Breast epithelium (tissue), 4 donors: ENCODE results near the gene FTO. TPM values are rescaled to one million over a fixed set of nuclear protein-coding genes. Genes with fewer than 3 reads are reported as not detected.
A peak's percentile ranks its signal among the peaks of the same experiment; 100 is the strongest.

Source experiments
- DNase-seq, 2 donors: peaks; one replicate each; pipeline ENCODE4 v3.0.0-alpha.2; 2019; ENCODE audit warnings: low spot score in 2 of 2
- H3K27ac ChIP-seq, 2 donors: fragments of 200-600 bp; sonication (generic) in 1 of 2; one replicate each; pipeline ENCODE4 v1.5.1; 2016 to 2019; ENCODE audit warnings: mild to moderate bottlenecking in 1 of 2
- H3K27me3 ChIP-seq, 2 donors: fragments of 200-600 bp; sonication (generic) in 1 of 2; one replicate each; pipeline versions ENCODE4 v1.5.1 to v1.6.0; 2017 to 2019; ENCODE audit warnings: control low read depth in 1 of 2, mild to moderate bottlenecking in 1 of 2
- H3K36me3 ChIP-seq: fragments of 200-600 bp; one replicate; pipeline ENCODE4 v1.5.1; 2019
- H3K4me1 ChIP-seq, 2 donors: fragments of 200-600 bp; sonication (generic); one replicate each; pipeline ENCODE4 v1.5.1; 2016 to 2019; ENCODE audit warnings: control low read depth in 1 of 2
- H3K4me3 ChIP-seq, 3 donors: fragments of 200-600 bp; sonication (generic); 1 replicate in 2 of 3; 2 replicates in 1 of 3; pipeline ENCODE4 v1.5.1; 2016 to 2019; ENCODE audit warnings: mild to moderate bottlenecking in 3 of 3, moderate library complexity in 2 of 3
- H3K9me3 ChIP-seq, 2 donors: fragments of 200-600 bp; sonication (generic) in 1 of 2; one replicate each; pipeline ENCODE4 v1.5.1; 2016 to 2019; ENCODE audit warnings: control low read depth in 1 of 2
- POLR2A ChIP-seq: fragments of 450-650 bp; IDR thresholded peaks from one replicate; pipeline ENCODE4 v1.6.1; 2016; ENCODE audit warnings: antibody characterized with exemption, mild to moderate bottlenecking, moderate library complexity
- POLR2AphosphoS5 ChIP-seq, 3 donors: sonication (generic); formaldehyde crosslinking; IDR thresholded peaks; one replicate each; pipeline ENCODE4 v1.6.1; 2017; ENCODE audit warnings: antibody characterized with exemption in 3 of 3
- intact Hi-C: fragments of 100-400 bp; cut with DNase I; formaldehyde crosslinking; loops from one replicate; pipeline ENCODE4 v1.15.1; 2023; ENCODE audit warnings: low total_unique reads
- total RNA-seq, 3 donors: library from RNA; depleted of rRNA; stranded (reverse); fragments of >200 nt; gene quantifications; one replicate each; pipeline ENCODE4 v1.1.0, GENCODE V29; 2016
- TF ChIP-seq, protein P1 (sequence below), 3 donors: fragments of 450-650 bp; IDR thresholded peaks; one replicate each; pipeline ENCODE4 v1.5.1; 2016 to 2017; ENCODE audit warnings: antibody characterized with exemption in 3 of 3, mild to moderate bottlenecking in 3 of 3, moderate library complexity in 3 of 3

Gene FTO
- total RNA-seq, 3 donors from 2014 or later: 109 to 193 (median 174) TPM

- Histone ChIP-seq H3K4me1 (peaks cover 0 to 9% of the 10 kb centered on the region in 2 donors), H3K27ac (peak overlapping the region in 1 of 2 donors; percentile 8), H3K9me3 (no peaks in the 10 kb centered on the region), H3K36me3 (no peaks in the 10 kb centered on the region), H3K4me3 (no peak overlapping the region), H3K27me3 (no peaks in the 10 kb centered on the region)
- no peak for DNase-seq
- TF ChIP-seq POLR2AphosphoS5 (IDR thresholded peaks at IDR 0.05) (no peak), POLR2A (no peak)
- TF ChIP-seq, protein P1, sequence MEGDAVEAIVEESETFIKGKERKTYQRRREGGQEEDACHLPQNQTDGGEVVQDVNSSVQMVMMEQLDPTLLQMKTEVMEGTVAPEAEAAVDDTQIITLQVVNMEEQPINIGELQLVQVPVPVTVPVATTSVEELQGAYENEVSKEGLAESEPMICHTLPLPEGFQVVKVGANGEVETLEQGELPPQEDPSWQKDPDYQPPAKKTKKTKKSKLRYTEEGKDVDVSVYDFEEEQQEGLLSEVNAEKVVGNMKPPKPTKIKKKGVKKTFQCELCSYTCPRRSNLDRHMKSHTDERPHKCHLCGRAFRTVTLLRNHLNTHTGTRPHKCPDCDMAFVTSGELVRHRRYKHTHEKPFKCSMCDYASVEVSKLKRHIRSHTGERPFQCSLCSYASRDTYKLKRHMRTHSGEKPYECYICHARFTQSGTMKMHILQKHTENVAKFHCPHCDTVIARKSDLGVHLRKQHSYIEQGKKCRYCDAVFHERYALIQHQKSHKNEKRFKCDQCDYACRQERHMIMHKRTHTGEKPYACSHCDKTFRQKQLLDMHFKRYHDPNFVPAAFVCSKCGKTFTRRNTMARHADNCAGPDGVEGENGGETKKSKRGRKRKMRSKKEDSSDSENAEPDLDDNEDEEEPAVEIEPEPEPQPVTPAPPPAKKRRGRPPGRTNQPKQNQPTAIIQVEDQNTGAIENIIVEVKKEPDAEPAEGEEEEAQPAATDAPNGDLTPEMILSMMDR (IDR thresholded peaks at IDR 0.05): no peak
- intact Hi-C loops: no loop called here
These were observed 244.4 kb downstream of the FTO start for GRCh38 chr16:53948326-53948725.

GRCh38 chr16:53948734-53949430 is 244.9 kb downstream of the FTO start:
- peaks cover 0 to 9% of the 10 kb centered on the region in 2 donors for H3K4me1 ChIP-seq
- TF ChIP-seq, protein P1 (IDR thresholded peaks at IDR 0.05): no peak
- TF ChIP-seq POLR2AphosphoS5 (IDR thresholded peaks at IDR 0.05) (no peak), POLR2A (no peak)
- H3K9me3 ChIP-seq: no peaks in the 10 kb centered on the region
- H3K36me3 ChIP-seq: no peaks in the 10 kb centered on the region
- peak overlapping the region; percentile 8 to 20 for H3K27ac ChIP-seq
- intact Hi-C loops: no loop called here
- DNase-seq: no peak
- no peaks in the 10 kb centered on the region for H3K27me3 ChIP-seq
- no peak overlapping the region for H3K4me3 ChIP-seq

DNA sequence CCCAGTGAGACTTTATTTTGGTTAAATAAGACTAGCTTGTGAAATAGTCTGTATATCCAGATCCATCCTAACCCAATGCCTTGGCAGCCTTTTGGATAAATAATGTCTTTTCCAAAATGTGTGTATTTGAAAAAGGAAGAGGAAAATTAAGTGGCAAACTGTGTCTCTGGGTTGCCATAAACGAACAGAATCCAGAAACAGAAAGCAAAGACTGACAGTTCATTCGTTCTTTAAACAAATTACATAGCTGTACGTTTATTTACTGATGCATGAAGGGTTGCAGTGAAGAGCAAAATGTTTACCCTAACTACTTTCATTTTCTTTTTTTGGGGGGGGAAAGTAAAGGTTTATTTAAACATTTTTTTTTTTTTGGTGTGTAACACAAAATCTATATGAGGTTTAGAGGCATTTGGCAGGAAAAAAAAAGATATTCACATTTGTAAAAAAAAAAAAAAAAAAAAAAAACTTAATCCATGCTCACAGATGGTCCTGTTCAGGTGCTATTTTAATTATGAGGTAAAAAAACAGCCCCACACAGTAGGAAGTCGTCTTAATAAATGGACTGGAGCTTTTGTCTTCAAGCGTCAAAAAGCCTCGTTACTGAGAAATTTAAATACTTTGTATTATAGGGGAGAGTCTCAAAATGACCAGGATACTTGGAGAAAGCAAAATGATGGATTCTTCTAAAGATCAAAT is 245.9 kb downstream of the FTO start:
- no peak for DNase-seq
- H3K4me1 ChIP-seq: peaks cover 0 to 9% of the 10 kb centered on the region in 2 donors
- no peak overlapping the region for H3K27ac ChIP-seq
- no peak overlapping the region for H3K4me3 ChIP-seq
- no peaks in the 10 kb centered on the region for H3K36me3 ChIP-seq
- no peaks in the 10 kb centered on the region for H3K27me3 ChIP-seq
- TF ChIP-seq POLR2AphosphoS5 (IDR thresholded peaks at IDR 0.05): no peak
- TF ChIP-seq, protein P1 (IDR thresholded peaks at IDR 0.05): no peak
- no peak for TF ChIP-seq POLR2A
- intact Hi-C loops: no loop called here
- no peaks in the 10 kb centered on the region for H3K9me3 ChIP-seq

DNA sequence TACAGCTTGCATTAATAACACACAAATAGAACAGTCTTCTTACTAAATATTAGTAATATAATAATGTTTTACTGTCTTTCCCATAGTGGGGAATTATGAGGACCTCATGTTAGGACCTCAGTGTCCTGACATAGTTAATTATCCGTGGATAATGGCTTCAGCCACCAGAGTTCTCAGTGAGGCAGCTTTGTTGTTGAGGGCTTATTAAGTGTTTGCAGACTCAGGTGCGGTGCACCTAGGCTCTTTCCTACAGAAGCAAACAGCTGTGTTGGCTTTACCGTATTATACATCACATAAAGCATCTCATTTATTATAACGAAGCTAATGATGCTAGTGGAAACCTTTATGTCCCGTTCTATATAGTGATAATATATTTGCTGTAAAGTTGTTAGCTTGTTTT is 246.7 kb downstream of the FTO start:
- H3K36me3 ChIP-seq: no peaks in the 10 kb centered on the region
- TF ChIP-seq POLR2A: no peak
- TF ChIP-seq, protein P1 (IDR thresholded peaks at IDR 0.05): no peak
- no peak for TF ChIP-seq POLR2AphosphoS5 (IDR thresholded peaks at IDR 0.05)
- no peak overlapping the region for H3K4me3 ChIP-seq
- no peaks in the 10 kb centered on the region for H3K9me3 ChIP-seq
- H3K4me1 ChIP-seq: peaks cover 0 to 9% of the 10 kb centered on the region in 2 donors
- no peak for DNase-seq
- H3K27me3 ChIP-seq: no peaks in the 10 kb centered on the region
- no peak overlapping the region for H3K27ac ChIP-seq
- intact Hi-C loops: no loop called here
